HK-2 (cell line): Measurements from ENCODE around the gene OTUD1.
A peak's percentile ranks its signal among the peaks of the same experiment; 100 is the strongest.
"Not testable (repeated sequence)": the region's sequence is repeated elsewhere in the genome, so short reads cannot be mapped to it uniquely, and the experiment has no call there.

Experiments
- DNase-seq: peaks from one replicate; pipeline ENCODE4 v3.0.0-alpha.2; 2018; ENCODE audit not compliant: unreplicated experiment

The OTUD1 gene

GRCh38 chr10:23438547-23439451, at the start of gene OTUD1:
TSS of gene OTUD1 (plus strand) at chr10:23439075. CDS start at chr10:23439458, 383 bp downstream.
- peak; percentile 83 for DNase-seq

DNA sequence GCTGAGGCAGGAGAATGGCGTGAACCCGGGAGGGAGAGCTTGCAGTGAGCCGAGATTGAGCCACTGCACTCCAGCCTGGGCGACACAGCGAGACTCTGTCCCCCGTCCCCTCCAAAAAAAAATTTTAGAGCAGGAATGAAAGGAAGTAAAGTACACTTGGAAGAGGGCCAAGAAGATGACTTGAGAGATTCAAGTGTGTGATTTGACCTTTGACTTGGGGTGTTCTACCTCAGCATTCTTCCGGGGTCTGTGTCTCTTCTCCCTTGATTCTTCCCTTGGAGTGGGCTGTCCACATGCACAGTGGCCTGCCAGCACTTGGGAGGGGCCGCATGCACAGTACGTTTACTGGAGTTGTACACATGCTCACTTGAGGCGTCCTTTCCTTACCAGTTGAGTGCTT, 48.5 kb upstream of the OTUD1 start:
- DNase-seq: not testable (repeated sequence)

DNA sequence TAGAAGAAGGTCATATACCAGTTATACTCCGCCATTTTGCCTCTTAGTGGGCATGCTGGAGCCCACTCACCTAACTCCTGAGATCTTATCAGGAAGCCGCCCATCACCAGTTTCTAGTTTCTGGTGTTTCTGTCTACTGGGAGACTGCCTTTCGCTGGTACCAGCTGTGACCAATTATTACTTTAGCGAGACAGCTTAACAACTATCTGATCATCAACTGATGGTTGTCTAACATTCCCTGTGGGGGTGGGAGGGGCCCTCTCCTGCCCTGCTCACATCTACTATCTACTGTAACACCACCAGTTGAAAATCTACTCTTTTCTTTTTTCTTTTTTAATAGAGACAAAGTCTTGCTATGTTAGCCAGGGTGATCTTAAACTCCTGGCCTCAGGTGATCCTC, 48.1 kb upstream of the OTUD1 start:
- no peak for DNase-seq

DNA sequence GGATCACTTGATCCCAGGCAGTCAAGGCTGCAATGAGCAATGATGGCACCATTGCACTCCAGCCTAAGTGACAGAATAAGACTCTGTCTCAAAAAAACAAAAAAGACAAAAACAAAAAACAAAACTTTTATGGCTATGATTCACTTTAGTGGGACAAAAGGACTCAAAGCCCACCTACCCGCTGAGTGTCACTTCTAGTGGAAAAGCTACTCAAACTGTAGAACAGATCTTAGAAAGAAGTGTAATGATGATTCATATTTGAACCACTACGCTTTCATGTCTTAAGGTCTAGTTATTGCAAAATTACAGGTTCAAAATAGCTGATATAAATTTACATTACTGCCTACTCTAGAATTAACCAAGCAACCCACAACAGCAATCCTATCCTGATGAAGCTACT, 47.1 kb upstream of the OTUD1 start:
- DNase-seq: no peak

- DNase-seq: no peak
Measured at GRCh38 chr10:23395017-23395416, 43.9 kb upstream of the OTUD1 start.

GRCh38 chr10:23396695-23397094, 42.2 kb upstream of the OTUD1 start:
- DNase-seq: no peak

- DNase-seq: no peak
Measured at GRCh38 chr10:23399701-23400144, 39.2 kb upstream of the OTUD1 start.

DNA sequence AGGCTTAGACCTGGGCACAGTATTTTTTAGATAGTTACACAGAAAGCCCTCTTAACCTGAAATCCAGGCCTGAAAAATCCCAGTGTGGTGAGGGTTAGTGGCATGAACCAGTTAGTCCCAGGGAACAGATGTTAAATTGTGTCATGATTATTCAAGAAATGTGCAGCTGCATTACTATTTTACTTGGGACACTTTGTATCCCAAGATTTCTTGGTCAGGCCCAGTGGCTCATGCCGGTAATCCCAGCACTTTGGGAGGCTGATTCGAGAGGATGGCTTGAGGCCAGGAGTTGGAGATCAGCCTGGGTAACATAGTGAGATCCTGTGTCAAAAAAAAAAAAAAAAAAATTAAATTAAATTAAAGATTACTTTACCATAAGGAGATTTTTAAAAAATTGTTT, 36.0 kb upstream of the OTUD1 start:
- no peak for DNase-seq

GRCh38 chr10:23403278-23403677, 35.6 kb upstream of the OTUD1 start:
- no peak for DNase-seq

GRCh38 chr10:23403719-23404118, 35.2 kb upstream of the OTUD1 start:
- no peak for DNase-seq

DNA sequence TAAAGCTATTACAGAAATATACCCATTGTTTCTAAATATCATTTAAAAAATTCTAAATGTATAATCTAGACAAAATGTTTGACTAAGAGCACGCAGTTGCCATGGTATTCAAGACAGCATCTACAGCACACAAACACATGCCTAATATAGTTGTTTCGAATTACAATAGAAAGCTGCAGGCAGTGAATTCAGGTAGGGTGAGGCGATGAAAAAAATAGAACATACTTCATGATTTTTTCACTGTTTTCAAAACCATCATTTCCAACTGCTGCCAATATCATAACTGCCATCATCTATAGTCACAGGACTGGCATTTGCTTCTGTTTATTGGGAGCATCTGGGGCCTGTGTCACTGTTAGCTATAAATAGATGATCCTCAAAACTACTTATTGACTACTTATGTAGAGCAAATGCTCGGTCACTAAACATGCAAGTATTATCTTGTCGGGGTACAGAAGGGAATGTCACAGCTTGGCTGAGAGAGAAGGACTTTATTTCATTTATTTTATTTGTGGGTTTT, 34.4 kb upstream of the OTUD1 start:
- DNase-seq: no peak

DNA sequence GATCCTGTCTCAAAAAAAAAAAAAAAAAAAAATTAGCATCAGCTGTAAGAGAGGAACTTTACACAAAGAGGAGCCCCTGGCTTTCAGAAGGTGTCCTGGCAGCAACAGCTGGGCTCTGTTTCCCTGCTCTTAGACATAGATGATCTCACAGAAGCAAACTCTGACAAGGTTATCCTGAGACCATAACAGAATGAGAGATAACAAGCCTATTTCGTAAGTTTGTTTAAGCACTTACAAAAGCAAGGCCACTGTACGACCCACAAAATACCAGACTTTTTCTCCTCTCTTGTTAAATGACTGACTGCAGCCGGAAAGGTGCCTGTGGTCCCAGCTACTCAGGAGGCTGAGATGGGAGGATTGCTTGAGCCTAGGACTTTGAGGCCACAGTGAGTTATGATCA, 33.3 kb upstream of the OTUD1 start:
- DNase-seq: no peak

GRCh38 chr10:23406409-23406808, 32.5 kb upstream of the OTUD1 start:
- no peak for DNase-seq

GRCh38 chr10:23408330-23408976, 30.4 kb upstream of the OTUD1 start:
- DNase-seq: no peak

GRCh38 chr10:23412223-23412622, 26.7 kb upstream of the OTUD1 start:
- DNase-seq: no peak

DNA sequence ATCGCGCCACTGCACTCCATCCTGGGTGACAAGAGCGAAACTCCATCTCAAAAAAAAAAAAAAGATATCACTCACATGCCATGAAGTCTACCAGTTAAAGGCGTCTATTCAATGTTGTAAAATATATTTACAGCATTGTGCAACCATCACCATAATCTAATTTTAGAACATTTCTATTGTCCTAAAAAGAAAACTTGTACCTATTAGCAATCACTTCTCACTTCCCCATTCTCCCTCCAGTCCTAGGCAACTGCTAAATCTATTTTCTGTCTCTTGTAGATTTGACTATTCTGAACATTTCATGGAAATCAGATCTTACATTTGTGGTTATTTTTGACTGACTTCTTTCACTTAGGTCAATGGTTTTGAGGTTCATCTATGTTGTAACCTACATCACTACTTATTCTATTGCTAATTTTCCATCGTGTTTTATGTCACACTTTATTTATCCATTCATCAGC, 25.2 kb upstream of the OTUD1 start:
- no peak for DNase-seq

GRCh38 chr10:23414658-23415057, 24.2 kb upstream of the OTUD1 start:
- DNase-seq: no peak

DNA sequence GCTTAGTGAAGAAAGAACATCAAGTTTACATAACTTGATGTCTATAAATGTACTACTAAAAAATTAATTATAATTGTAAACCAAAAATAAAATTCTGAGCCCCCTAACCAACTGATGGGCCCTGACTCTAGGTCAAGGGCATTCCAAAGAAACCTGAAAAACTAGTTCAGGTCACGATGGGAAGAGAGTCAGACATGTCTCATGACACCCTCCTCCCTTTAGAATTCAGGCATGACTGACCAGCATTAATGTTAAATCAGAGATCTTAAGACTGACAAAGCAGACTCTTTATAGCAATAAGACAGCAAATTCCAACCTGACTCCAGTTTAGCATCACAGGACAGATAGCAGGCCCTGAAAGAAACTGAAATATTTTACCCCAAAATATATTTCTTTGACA, 21.6 kb upstream of the OTUD1 start:
- DNase-seq: no peak

DNA sequence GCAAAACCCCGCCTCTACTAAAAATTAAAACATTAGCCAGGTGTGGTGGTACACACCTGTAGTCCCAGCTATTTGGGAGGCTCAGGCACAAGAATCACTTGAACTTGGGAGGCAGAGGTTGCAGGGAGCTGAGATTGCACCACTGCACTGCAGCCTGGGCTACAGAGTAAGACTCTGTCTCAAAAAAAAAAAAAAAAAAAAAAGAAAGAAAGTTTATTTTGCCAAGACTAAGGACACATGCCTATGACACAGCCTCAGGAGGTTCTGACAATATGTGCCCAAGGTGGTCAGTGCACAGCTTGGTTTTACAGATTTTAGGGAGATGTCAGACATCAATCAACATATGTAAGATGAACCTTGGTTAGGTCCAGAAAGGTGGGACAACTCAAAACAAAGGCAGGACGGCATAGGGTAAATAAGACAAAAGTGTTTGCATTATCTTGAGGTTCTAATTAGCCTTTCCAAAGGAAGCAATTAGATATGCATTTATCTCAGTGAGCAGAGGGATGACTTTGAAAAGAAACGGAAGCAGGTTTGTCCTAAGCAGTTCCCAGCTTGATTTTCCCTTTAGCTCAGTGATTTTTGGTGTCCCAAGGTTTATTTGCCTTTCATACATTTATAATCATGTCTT, 20.7 kb upstream of the OTUD1 start:
- no peak for DNase-seq

DNA sequence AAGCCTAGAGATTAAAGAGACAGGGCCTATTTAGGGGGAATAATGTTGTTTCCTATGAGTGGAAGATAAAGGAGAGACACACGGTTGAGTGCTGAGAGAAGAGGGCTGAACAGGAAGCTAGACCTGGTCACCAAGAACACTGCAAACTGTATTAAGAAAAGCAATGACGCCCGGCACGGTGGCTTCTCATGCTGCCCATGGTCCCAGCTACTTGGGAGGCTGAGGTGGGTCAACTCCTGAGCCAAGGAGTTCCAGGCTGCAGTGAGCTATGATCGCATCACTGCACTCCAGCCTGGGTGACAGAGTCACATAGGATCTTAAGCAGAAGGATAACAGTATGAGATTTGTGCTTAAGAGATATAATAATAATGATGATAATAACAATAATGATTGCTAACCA, 19.7 kb upstream of the OTUD1 start:
- DNase-seq: no peak

DNA sequence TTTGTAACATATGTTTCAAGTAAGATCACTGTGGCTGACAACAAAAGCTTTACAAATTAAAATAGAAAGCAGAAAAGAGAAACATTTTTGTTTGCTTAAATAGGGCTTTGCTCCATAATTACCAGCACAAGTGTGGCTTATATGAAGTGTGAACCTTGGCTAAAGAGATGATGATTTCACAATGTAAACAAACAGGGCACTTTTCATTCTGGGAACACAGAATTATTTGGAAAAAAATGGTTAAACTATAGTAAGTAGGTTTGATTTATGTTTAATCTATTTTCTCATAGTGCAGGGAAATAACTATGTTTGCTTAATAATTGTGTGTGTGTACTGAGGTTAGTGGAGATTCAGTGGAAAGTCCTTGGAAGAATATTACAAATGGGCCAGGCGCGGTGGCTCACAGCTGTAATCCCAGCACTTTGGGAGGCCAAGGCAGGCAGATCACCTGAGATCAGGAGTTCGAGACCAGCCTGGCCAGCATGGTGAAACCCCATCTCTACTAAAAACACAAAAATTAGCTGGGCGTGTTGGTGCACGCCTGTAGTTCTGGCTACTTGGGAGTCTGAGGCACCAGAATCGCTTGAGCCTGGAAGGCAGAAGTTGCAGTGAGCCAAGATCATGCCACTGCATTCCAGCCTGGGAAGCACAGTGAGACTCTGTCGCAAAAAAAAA, 19.1 kb upstream of the OTUD1 start:
- no peak for DNase-seq

DNA sequence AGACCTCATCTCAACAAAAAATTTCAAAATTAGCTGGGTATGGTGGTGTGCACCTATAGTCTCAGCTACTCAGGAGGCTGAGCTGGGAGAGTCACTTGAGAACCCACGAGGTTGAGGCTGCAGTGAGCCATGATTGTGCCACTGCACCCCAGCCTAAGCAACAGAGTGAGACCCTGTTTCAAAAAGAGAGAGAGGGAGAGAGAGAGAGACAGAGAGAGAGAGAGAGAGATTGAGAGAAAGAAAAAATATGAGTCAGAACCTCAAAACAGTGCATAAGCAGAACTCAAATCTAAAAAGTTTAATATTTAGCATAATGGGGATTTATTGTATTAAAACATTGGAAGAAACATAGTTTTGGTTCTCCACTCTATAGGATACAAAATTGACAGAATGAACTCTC, 17.5 kb upstream of the OTUD1 start:
- DNase-seq: no peak
